Progenitor cell of endocrine pancreas (in vitro differentiated cells): Measurements from ENCODE around the gene AEN. TPM values are rescaled to one million over a fixed set of nuclear protein-coding genes. Genes with fewer than 3 reads are reported as not detected.
"Not testable (repeated sequence)": the region's sequence is repeated elsewhere in the genome, so short reads cannot be mapped to it uniquely, and the experiment has no call there.

ENCODE experiments used
- DNase-seq: peaks from one replicate; pipeline ENCODE4 v3.0.0; 2021; ENCODE audit warnings: low spot score; ENCODE audit not compliant: unreplicated experiment
- H3K27ac Mint-ChIP-seq: 2 replicates; pipeline ENCODE4 v1.8.0; 2021; ENCODE audit warnings: mild to moderate bottlenecking, moderate library complexity, mixed read lengths
- H3K27me3 Mint-ChIP-seq: 2 replicates; pipeline ENCODE4 v1.8.0; 2021; ENCODE audit warnings: mixed read lengths
- H3K36me3 Mint-ChIP-seq: 2 replicates; pipeline ENCODE4 v1.8.0; 2022; ENCODE audit warnings: mixed read lengths; ENCODE audit not compliant: insufficient read depth
- H3K4me1 Mint-ChIP-seq: 2 replicates; pipeline ENCODE4 v1.8.0; 2021; ENCODE audit warnings: low read depth, mixed read lengths
- H3K4me3 Mint-ChIP-seq: 2 replicates; pipeline ENCODE4 v1.8.0; 2021; ENCODE audit warnings: low read depth, mild to moderate bottlenecking, moderate library complexity, mixed read lengths
- H3K9me3 Mint-ChIP-seq: 2 replicates; pipeline ENCODE4 v1.8.0; 2021; ENCODE audit warnings: low read depth, mixed read lengths
- CTCF ChIP-seq: fragments of 200-600 bp; sonication (generic); IDR thresholded peaks from one replicate; pipeline ENCODE4 v1.5.0; 2021; ENCODE audit warnings: antibody characterized with exemption, mild to moderate bottlenecking; ENCODE audit not compliant: unreplicated experiment
- total RNA-seq: library from RNA; stranded (reverse); gene quantifications from 2 replicates; pipeline ENCODE4 v1.2.1, GENCODE V29; 2021

The AEN gene
- total RNA-seq, 1 donor from 2014 or later, result 28.2 TPM

- H3K36me3 Mint-ChIP-seq, result peaks cover 17% of the 10 kb centered on the region
- no peak overlapping the region for H3K27ac Mint-ChIP-seq
- no peaks in the 10 kb centered on the region for H3K27me3 Mint-ChIP-seq
- DNase-seq, result no peak
- H3K9me3 Mint-ChIP-seq, result no peaks in the 10 kb centered on the region
- peaks cover 23% of the 10 kb centered on the region for H3K4me1 Mint-ChIP-seq
- H3K4me3 Mint-ChIP-seq, result no peak overlapping the region
- TF ChIP-seq CTCF, result no peak
These were observed 7.0 kb downstream of the AEN start for GRCh38 chr15:88628018-88628654.

GRCh38 chr15:88629071-88629470 lies 7.9 kb downstream of the AEN start:
- no peak overlapping the region for H3K27ac Mint-ChIP-seq
- H3K4me1 Mint-ChIP-seq, result peaks cover 16% of the 10 kb centered on the region
- no peak overlapping the region for H3K4me3 Mint-ChIP-seq
- H3K36me3 Mint-ChIP-seq, result peaks cover 20% of the 10 kb centered on the region
- no peak for DNase-seq
- no peaks in the 10 kb centered on the region for H3K9me3 Mint-ChIP-seq
- H3K27me3 Mint-ChIP-seq, result no peaks in the 10 kb centered on the region
- no peak for TF ChIP-seq CTCF

- no peak for TF ChIP-seq CTCF
- Mint-ChIP-seq H3K36me3 (peaks cover 20% of the 10 kb centered on the region), H3K27ac (no peak overlapping the region), H3K9me3 (no peaks in the 10 kb centered on the region), H3K27me3 (no peaks in the 10 kb centered on the region), H3K4me1 (peaks cover 11% of the 10 kb centered on the region), H3K4me3 (no peak overlapping the region)
- DNase-seq, result no peak
These were observed 9.1 kb downstream of the AEN start for GRCh38 chr15:88630141-88630721.

GRCh38 chr15:88630798-88631463 lies 9.8 kb downstream of the AEN start:
- H3K4me1 Mint-ChIP-seq, result peaks cover 11% of the 10 kb centered on the region
- TF ChIP-seq CTCF, result no peak
- DNase-seq, result no peak
- H3K27me3 Mint-ChIP-seq, result no peaks in the 10 kb centered on the region
- no peak overlapping the region for H3K4me3 Mint-ChIP-seq
- no peaks in the 10 kb centered on the region for H3K9me3 Mint-ChIP-seq
- H3K27ac Mint-ChIP-seq, result no peak overlapping the region
- H3K36me3 Mint-ChIP-seq, result peaks cover 20% of the 10 kb centered on the region

- no peak overlapping the region for H3K27ac Mint-ChIP-seq
- no peak for TF ChIP-seq CTCF
- H3K4me1 Mint-ChIP-seq, result peaks cover 11% of the 10 kb centered on the region
- peaks cover 20% of the 10 kb centered on the region for H3K36me3 Mint-ChIP-seq
- no peak overlapping the region for H3K4me3 Mint-ChIP-seq
- no peaks in the 10 kb centered on the region for H3K9me3 Mint-ChIP-seq
- DNase-seq, result no peak
- H3K27me3 Mint-ChIP-seq, result peaks cover under 1% of the 10 kb centered on the region
These were observed 10.4 kb downstream of the AEN start for GRCh38 chr15:88631464-88632028.

GRCh38 chr15:88632797-88633196 lies 11.7 kb downstream of the AEN start:
- H3K4me1 Mint-ChIP-seq, H3K27me3 Mint-ChIP-seq, H3K9me3 Mint-ChIP-seq, DNase-seq, H3K27ac Mint-ChIP-seq, H3K4me3 Mint-ChIP-seq: not testable (repeated sequence)
- H3K36me3 Mint-ChIP-seq, result peaks cover 15% of the 10 kb centered on the region
